Raji (cell line): ENCODE measurements around the gene CEP128.

Experiments
- POLR2A ChIP-seq: IDR thresholded peaks from 2 replicates; pipeline ENCODE4 v1.6.1; 2011; ENCODE audit warnings: low read depth, low read length, control low read depth; ENCODE audit not compliant: insufficient read depth

The CEP128 gene

DNA sequence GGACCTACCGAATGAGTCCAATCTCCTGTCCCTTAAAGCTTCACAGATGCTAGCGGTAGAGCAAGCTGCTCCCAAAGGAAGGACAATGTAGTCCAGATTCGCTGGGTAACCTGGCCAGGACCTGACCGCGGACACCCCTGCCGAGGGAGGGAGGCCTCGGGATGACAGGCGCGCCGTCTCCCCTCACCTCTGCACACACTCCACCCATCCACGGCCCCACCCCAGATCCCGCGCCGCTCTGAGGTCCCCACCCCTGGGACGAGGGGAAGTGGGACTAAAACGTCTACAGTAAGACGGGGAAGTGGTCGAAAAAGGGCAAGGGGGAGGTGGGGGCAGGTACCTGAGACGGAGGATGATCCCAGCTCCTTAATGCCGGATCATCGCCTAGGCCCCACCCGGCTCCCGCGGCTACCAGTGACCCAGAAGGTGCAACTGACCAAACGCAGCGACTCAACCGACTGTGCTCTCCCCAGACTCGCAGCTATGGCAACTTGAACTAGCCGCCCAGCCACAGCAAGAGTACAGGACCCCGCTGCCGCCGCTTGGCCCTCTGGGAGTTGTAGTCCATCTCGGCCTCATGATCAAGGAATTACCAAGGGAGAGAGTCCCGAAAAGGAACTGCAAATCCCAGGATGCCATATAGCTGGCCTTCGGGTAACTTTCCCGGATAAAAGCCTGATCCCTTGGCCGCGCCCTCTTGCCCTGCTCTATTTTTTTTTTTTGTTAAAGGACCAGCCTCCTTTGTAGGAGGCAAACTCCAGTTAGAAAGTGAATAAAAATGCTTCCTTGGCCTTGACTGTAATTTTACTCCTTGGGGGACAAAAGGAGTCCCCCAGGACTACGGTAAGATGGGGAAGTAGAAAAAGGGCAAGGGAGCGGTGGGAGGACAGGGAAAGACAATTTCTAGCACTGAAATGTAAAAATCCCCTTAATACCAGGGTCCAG lies at the start of gene CEP128:
CEP128 (minus strand) TSS at position 498 of the 945 bp plus-strand sequence.
- peak; percentile 93 for TF ChIP-seq POLR2A

- TF ChIP-seq POLR2A, result no peak
Measured at GRCh38 chr14:80988735-80989429, 47.3 kb upstream of the CEP128 start.

- TF ChIP-seq POLR2A, result no peak
Measured at GRCh38 chr14:80988192-80988591, 46.7 kb upstream of the CEP128 start.

GRCh38 chr14:80987235-80988032 lies 45.9 kb upstream of the CEP128 start:
- no peak for TF ChIP-seq POLR2A

- TF ChIP-seq POLR2A, result no peak
Measured at GRCh38 chr14:80982711-80983110, 41.2 kb upstream of the CEP128 start.

GRCh38 chr14:80981673-80982072 lies 40.1 kb upstream of the CEP128 start:
- TF ChIP-seq POLR2A, result no peak

DNA sequence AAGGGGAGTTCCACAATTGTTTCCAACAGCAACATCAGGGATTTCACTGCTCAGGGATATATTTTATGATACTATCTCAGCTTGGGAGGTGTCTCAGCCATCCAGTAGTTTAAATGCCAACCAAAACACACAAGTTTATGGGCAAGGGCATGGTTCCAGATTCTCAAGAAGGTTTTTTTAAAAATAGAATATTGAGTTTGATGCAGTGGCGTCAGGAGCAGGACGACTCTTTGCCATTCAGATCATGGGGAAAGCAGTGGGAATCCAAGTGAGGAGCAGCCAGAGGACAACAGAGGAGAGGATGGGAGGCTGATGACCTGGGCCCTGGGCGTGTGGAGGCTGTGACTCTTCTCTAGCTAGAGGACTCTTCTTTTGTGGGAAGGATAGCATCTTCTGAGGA lies 39.6 kb upstream of the CEP128 start:
- no peak for TF ChIP-seq POLR2A

- TF ChIP-seq POLR2A, result no peak
Measured at GRCh38 chr14:80979951-80980350, 38.4 kb upstream of the CEP128 start.

GRCh38 chr14:80978403-80978802 lies 36.9 kb upstream of the CEP128 start:
- TF ChIP-seq POLR2A, result no peak

GRCh38 chr14:80977221-80977620 lies 35.7 kb upstream of the CEP128 start:
- no peak for TF ChIP-seq POLR2A

- TF ChIP-seq POLR2A, result no peak
Measured at GRCh38 chr14:80974679-80975078, 33.1 kb upstream of the CEP128 start.

GRCh38 chr14:80973931-80974641 lies 32.5 kb upstream of the CEP128 start:
- TF ChIP-seq POLR2A, result no peak

GRCh38 chr14:80965037-80965436 lies 23.5 kb upstream of the CEP128 start:
- TF ChIP-seq POLR2A, result no peak

- no peak for TF ChIP-seq POLR2A
Measured at GRCh38 chr14:80959496-80959895, 18.0 kb upstream of the CEP128 start.

- TF ChIP-seq POLR2A, result no peak
Measured at GRCh38 chr14:80958939-80959338, 17.4 kb upstream of the CEP128 start.

GRCh38 chr14:80958226-80958625 lies 16.7 kb upstream of the CEP128 start:
- TF ChIP-seq POLR2A, result no peak
